NOMO-1 (cell line): ENCODE measurements around the gene ENTPD5.

Experiments
- DNase-seq, 2 experiments: peaks; one replicate each; lab custom pipeline; 2025; ENCODE audit not compliant: unreplicated experiment in 2 of 2; lab: John Stamatoyannopoulos, UW

ENTPD5 gene, protein sequence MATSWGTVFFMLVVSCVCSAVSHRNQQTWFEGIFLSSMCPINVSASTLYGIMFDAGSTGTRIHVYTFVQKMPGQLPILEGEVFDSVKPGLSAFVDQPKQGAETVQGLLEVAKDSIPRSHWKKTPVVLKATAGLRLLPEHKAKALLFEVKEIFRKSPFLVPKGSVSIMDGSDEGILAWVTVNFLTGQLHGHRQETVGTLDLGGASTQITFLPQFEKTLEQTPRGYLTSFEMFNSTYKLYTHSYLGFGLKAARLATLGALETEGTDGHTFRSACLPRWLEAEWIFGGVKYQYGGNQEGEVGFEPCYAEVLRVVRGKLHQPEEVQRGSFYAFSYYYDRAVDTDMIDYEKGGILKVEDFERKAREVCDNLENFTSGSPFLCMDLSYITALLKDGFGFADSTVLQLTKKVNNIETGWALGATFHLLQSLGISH

DNA sequence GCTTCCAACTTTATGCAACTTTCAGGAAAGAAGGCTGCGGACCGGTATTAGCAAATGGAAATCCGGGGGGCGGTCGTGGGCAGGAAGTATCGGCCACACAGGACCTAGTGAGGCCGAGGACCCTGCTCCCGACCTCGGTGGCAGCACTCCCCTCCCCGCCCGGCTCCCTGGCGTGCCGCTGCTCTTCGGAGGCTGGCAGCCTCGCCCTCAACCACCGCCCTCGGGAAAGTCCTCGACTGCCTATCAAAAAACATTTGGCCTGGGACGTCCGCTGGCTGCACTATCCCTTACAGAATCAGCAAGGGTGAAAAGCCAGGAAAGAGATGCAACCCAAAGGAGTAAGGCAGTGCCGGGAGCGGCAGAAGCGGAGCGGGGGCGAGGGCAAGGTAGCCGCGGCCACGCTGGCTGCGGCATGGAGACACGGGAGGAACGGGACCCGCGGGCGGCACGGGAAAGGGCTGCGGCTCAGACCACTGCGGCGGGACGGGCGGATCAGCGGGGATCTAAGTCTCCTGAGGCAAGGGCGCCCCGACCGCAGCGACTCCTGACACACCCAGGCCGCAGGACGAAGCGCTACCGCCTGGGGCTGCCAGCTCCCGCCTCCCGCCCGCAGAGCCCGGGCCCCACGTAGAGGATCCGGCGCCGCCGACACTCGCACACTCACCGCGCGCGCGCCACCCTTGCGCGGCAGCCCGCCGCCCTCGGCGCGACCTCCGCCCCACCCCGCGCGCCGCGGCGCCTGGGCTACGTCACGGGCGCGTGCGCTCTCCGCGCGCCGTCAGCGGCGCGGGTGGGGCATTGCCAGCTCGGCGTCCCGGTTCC, at the start of gene ENTPD5, which contains the start of gene BBOF1:
ENTPD5 (minus strand) TSS at position 703 of the 822 bp plus-strand sequence. CDS start 31,186 bp downstream, outside the sequence.
BBOF1 (plus strand) TSS at position 764 of the 822 bp plus-strand sequence. CDS start 130 bp downstream, outside the sequence.
- peak; percentile 79 to 90 for DNase-seq

DNA sequence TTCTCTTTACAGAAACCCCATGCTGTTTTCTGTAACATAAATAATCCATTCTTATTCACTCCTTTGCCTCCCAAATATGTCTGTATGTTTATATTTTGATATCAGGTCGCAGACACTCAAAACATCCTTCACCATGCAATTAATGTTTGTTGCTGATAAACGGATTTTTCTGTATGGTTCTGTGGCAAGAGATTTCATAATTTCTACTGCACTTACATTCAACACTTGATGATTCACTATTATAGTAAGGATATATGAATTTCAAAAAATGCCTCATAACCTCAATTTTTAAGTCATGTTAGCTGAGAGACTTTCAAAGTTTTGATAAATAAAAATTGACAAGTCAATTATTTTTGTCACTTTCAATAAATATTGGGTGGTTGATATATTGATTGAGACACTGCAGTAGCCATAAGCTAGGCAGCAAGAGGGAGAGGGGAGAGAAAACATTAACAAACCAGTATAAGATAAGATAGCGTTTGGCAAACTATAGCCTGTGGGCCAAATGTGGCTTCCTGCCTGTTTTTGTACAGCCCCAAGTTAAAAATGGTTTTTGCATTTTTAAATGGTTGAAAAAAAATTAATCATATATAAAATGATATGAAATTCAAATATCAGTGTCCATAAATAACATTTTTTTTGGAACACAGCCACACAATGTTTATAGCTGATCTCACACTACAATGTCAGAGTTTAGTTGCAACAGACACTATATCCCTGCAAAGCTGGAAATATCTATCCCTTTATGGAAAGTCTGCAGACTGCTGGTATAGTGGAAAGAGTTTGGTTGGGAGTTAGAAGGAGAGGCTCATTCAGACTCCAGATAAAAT, 46.9 kb upstream of the ENTPD5 start:
- no peak for DNase-seq

DNA sequence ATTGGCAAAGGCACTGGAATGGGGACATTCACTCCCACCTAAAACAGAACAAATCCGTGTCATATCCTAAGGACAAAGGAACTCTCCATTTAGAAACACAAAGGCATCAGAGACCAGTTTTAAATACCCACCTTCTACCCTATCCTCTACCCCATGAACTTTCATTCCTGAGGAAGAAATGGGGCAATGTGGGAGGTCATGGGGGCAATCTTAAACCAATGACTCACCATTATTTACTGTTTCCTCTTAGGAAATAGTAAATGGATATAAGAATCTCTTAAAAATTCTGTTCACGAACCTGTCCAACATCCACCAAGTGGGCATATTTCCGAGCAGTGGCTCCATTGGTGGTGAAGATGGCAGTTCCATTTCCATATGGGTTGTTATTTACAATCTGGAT, 45.8 kb upstream of the ENTPD5 start:
- DNase-seq: no peak

DNA sequence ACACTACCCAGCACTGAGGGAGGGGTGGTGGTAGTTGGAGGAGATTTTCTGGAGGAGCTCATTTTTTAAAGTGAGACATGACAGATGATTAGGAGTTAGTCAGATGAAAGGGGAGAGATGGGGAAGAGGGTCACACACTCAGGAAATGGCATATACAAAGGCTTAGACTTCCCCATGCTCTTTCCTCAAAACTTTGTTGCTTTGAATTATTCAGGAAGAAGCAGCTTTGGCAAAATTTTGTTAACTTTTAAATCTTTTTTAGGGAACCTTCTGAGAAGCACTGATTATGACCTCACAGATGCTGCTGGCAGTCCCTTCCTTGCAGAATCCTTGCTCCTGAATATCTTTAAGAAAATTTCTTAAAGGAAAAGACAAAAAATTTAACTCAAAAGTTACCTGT, 45.3 kb upstream of the ENTPD5 start:
- DNase-seq: no peak

DNA sequence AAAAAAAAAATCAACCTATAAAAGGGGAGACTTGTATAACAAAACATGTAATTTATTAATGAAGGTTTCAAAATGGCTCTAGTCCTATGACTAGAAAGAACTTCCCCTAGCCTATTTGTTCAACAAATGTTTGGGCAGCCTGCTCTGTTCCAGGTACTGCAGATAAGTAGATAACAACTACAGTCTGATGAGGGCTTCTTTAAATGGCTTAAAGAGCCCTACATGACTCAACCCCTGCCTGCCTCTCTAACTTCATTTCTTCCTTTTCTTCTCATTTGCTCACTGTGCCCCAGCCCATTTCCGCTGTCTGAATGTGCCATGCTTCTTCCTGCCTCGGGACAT, 43.7 kb upstream of the ENTPD5 start:
- no peak for DNase-seq

DNA sequence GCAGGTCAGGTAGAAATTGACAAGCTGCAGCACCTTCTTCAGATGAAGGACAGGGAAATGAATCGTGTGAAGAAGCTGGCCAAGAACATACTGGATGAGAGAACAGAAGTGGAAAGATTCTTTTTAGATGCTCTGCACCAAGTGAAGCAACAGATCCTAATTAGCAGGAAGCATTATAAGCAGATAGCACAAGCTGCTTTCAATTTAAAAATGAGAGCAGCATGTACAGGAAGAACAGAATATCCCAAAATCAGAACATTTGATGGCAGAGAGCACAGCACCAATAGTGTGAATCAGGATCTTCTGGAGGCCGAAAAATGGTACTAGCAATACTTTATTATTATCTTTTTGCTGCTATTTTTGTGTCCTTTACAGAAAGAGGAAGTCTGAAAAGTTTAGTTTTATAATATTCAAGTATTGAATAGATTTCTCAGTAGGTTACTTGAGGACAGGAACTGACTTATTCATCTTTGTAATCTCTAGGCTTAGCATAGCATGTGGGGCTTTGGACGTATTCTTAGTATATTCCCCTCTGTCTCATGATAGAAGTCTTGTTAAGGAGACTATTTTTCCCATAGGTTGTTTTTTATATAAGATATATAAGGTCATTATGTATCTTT, 30.9 kb upstream of the ENTPD5 start:
- DNase-seq: peak; percentile 14 to 58

DNA sequence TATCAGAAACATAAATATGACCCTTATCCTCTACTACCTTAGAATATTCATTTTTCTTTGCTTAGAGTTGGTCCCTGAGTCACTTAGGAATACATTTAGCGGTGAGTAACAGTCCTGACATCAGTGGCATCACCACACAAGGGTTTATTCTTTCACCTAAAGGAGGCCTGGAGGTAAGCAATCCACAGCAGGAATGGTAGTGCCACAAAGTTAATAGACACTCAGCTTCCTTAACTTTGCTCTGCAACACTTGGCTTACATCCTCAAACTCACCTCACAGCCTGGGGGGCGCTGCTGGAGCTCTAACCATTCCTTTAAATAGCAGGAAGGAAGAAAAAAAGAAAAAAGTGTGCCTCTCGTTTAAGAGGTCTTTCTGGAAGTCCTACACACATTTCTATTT, 29.2 kb upstream of the ENTPD5 start:
- no peak for DNase-seq

DNA sequence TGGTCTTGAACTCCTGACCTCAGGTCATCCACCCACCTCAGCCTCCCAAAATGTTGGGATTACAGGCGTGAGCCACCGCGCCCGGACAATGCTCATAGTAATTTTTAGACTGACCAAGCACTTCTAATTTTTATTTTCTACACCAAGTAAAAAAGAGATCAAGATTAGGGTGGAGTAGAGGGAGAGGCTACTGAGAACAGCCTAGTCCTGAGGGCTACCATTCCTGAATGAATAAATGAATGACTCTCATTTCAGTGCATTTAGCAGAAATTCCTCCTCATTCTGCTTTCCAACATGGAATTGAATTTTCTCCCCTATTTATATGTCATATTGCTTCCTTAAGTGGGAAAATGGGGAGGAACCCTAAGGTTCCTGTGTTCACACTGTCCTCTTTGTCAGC, 26.4 kb upstream of the ENTPD5 start:
- no peak for DNase-seq

DNA sequence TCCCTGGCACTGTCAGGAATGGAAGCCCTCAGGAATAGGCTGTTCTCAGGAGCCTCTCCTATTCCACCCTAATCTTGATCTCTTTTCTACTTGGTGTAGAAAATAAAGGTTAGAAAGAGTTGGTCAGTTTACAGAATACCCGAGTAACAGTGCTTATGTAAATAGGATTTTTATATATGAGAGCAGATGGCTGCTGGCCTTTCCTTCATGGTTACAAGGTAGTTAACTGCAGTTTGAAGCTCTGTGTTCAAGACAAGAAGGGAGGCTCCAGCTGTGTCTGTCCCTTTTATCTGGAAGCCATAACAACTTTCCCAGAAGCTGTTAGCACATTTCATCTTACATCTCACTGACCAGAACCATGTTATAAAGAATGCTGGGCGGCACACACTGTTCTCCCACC, 23.2 kb upstream of the ENTPD5 start:
- DNase-seq: no peak

DNA sequence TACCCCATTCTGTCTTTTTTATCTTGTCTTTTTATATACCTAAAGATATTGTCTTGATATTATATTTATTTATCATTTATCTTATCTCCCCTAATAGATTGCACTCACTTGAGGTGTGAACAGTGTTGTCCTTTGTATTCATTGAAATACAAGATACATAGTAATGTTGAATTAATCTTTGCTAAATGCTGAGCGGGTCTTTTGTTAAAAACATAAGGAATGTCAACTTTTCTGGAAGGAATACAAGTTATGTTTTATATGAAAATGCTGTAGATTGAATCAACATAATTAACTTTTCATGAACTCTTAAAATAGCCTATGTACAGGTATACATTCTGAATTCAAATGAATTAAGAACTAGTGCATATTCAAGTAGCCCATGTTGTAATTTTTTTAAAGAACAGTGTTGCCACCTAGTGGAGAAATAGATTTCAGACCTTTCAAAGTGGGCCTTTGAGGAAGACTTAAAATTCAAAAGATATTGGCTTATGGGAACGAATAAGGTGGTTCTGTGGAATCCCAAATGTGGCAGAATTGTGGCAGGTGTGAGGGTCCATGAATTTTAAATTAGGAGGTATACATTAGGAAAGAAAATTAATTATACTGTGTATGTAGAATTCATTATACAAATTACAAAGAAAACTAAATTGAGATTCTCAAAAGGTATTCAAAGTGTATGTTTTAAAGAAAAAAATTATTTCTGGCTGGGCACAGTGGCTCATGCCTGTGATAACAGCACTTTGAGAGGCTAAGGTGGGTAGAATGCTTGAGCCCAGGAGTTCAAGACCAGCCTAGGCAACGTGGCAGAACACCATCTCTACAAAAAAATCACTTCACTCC, 19.2 kb upstream of the ENTPD5 start:
- peak; percentile 33 to 65 for DNase-seq

DNA sequence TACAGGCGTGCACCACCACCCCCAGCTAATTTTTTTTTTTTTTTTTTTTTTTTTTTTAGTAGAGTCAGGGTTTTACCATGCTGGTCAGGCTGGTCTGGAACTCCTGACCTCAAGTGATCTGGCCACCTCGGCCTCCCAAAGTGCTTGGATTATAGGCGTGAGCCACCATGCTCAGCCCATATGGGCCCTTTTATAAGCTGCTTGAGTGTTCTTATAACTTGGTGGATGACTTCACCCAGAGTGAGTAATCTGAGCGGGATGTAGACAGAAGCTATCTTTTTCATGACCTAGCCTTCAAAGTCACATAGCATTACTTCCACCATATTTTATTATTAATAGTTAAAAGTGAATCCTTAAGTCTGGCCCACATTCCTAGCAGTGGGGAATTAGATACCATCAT, 16.5 kb upstream of the ENTPD5 start:
- DNase-seq: no peak

DNA sequence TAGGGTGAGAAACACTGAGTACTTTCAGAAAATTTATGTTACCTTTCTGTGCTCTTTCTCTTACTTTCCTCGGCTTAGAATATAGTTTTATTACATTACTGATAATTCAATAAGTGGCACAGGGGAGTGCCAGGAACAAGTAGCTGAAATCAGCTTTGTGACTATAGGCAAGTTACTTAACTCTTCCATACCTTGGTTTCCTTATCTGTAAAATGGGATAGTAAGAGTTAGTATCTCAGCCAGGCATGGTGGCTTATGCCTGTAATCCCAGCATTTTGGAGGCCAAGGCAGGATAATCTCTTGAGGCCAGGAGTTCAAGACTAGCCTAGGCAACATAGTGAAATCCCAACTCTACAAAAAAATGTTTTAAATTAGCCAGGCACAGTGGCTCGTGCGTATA, 15.5 kb upstream of the ENTPD5 start:
- DNase-seq: no peak

DNA sequence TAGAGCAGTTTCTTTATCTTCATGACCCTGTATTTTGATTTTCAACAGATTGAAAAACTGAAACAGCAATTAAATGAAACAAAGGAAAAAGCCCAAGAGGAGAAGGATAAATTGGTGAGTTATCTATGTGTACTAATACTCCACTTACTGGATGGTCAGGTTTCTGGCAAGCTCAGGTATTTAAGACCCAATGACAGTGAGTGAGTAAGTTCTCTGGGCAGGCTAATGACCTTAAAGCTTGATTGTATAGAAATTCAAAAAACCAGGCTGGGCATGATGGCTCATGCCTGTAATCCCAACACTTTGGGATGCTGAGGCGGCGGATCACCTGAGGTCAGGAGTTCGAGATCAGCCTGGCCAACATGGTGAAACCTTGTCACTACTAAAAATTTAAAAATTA, 10.0 kb upstream of the ENTPD5 start:
- no peak for DNase-seq

DNA sequence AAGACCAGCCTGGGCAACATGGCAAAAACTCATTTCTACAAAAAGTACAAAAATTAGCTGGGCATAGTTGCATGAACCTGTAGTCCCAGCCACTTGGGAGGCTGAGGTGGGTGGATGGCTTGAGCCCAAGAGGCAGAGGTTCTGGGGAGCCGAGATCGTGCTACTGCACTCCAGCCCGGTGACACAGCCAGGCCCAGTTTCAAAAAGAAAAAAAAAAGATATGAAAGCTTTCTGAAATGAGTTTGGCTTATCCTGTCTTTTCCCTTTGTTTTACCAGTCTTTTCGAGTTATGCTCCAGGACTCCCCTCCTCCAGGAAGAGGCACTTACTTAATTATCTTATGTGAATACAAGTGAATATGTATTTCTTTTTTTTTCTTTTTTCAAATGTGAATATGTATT, 3.3 kb upstream of the ENTPD5 start:
- DNase-seq: no peak

DNA sequence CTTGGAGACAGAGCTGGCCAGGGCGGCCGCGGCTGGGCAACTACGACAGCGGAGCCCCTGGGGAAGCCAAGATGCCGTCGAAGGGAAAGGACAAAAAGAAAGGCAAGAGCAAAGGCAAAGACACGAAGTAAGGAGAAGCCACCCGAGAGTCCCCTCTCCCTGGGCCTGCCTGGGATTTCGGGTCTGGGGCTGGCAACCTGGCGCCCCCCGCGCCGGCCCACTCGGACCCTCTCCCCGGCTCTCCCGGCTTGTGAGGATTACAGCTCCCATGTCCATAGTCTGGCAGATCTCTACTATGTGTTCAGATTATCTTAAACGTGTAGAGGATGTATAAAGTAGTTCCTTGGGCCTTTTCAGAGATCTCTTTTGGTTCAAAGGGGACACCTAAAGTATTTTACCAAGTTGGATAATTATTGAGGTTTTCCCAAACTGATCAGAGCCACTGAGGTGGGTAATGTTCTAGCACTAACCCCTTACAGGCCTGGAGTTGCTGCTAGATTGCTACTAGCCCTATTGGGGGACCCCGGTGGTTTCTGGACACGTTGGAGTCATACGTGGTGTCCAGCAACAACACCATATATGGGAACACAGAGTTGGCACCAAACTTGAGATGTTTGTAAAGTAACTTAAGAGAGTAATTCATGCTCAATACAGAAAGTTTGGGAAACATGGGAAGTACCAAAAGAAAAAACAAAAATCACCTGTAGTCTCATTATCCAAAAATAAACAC, 485 bp upstream of the ENTPD5 start:
- DNase-seq: no peak

DNA sequence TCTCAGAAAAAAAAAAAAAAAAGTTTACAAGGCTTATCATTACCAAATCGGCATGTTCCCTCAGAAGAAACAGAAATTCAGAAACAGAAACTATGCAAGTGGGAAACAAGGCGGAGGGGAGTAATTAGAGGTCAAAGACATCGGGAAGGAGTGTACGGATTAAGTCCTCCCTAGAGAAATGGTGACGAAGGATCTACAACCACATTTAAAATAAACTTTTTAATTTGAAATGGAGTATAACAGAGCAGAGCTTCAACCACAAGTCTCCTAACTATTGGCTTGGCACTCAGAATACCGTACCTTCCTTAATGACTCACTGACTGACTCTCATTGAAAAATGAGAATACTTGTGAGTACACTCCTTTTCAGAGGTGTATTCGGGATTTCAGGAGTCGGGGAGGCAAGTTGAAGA, 908 bp downstream of the ENTPD5 start:
- DNase-seq: peak in 1 of 2 experiments; percentile 52

DNA sequence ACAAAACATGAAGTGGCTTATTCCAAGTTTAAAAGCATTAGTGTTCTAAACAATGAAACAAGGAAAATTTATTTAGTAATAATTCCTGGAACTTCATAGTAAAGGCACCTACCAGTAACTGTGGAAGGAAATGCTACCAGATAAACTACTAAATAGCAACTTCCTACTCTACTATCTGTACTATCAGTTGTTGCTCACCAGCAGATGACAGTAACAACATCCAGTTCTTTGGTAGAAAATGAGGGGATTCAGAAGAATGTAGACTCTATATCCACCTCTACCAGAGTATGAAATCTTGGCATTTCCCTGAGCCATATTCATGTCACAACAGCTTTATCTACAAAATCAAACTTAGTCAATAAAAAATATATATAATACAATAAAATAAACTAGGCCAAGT, 3.1 kb downstream of the ENTPD5 start:
- DNase-seq: no peak

DNA sequence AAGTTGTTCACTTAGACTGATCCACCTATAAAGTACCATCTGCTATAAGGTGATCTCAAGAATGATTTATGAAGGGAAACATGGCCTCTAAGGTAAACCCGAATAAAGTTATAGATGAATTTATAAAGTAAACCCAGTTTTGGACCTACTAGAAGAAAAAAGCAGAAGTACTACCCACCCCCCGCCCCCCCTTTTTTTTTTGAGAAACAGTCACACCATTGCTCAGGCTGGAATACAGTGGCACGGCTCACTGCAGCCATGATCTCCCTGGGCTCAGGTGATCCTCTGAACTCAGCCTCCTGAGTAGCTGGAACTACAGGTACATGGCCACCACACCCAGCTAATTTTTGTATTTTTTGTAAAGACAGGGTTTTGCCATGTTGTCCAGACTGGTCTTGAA, 3.9 kb downstream of the ENTPD5 start:
- no peak for DNase-seq

DNA sequence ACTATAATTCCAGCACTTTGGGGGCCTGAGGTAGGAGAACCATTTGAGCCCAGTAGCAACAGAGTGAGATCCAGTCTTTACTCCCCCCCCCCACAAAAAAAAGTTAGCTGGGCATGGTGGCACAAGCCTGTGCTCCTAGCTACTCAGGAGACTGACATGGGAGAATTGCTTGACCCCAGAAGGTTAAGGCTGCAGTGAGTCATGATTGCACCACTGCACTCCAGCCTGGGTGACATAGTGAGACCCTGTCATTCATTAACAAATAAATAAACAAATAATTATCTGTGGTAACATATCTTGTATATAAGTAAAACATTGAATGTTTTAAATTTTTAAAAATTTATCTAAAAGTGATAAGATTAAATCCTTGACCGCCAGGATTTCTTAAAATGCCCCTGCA, 4.8 kb downstream of the ENTPD5 start:
- no peak for DNase-seq
